Measurements from ENCODE around the gene ZRSR2. TPM values are rescaled to one million over a fixed set of nuclear protein-coding genes. Genes with fewer than 3 reads are reported as not detected.

Gene ZRSR2
- total and polyA plus RNA-seq, 9 of the 15 experiments (the other 6 are each of a cell fraction or from before 2014, with no cell fraction given), result 3.5 to 19.5 (median 8.6) TPM

DNA sequence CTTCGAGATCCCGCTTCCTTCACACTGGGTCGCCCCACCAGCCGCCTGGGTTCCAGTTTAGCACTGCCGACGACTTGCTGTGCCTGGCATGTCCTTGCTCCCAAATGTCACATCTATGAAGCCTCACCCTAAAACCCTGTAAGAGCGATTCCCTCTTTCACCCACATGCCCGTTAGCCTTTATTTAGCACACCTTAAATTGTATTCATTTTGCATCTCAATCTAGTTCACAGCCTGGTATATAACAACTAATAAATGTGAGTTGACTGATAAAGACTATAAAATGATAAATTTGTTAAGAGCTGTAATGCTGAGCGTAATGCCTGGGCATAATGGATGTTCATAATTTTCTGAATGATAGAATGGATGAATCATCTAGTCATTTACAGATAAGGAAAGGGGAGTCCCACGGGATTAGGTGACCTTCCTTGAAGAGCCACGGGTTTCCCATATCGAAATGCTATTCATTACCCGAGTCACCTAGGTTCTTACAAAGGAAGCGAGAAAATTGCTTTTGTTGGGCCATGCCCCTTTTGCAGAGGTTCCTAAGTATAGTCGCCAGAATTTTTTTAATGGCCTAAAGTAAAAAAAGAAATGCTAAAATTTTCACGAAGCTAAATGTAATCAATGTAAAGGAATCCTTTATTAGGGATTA is 65.4 kb downstream of the ZRSR2 start (continued):
- TF ChIP-seq, protein P1, sequence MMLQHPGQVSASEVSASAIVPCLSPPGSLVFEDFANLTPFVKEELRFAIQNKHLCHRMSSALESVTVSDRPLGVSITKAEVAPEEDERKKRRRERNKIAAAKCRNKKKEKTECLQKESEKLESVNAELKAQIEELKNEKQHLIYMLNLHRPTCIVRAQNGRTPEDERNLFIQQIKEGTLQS (IDR thresholded peaks at IDR 0.05), result peak; percentile 35; the same call in 1 of the 2 replicates
- TF ChIP-seq, protein P1 (CRISPR knock-in tag; conservative IDR thresholded peaks at IDR 0.05), result no peak
- TF ChIP-seq TAF1 (IDR thresholded peaks at IDR 0.05; ENCODE audit: control insufficient read depth, extremely low read depth, insufficient read depth, low read length, severe bottlenecking) (no peak), BCOR (IDR thresholded peaks at IDR 0.05) (no peak)

DNA sequence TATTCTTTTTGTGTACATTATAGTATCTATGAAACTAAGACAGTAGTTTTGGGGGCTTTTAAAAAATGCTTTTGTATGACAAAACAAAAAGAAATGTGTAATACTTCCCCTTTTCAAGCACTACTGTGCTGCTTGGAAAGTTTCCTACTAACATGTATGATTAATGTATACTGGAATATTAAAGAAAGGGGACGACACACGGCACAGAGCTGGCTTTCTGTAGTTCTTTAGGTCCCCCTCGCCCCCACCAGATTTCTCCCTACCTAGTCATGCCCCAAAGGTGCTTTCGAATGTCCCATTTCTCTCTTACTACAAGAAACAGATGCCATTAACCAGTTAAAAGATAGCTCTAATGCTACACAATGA is 65.9 kb downstream of the ZRSR2 start:
- Histone ChIP-seq H3K4me1 (replicated peaks in 1 of 2; ENCODE audit: control insufficient read depth in 2 of 2, insufficient read depth in 2 of 2, low read length in 2 of 2) (peaks cover 0 to 8% of the 10 kb centered on the region in 2 experiments; a peak in 3 of 5 replicates), H4K20me1 (replicated peaks; ENCODE audit: control insufficient read depth, insufficient read depth, low read length) (no peaks in the 10 kb centered on the region), H3K79me2 (ENCODE audit: control insufficient read depth, insufficient read depth, low read length) (peaks cover 11% of the 10 kb centered on the region), H3K9me3 (replicated peaks; ENCODE audit: control insufficient read depth, insufficient read depth, low read depth, low read length) (no peaks in the 10 kb centered on the region), H3K9me1 (ENCODE audit: control insufficient read depth, insufficient read depth, low read length) (no peaks in the 10 kb centered on the region), H3K9ac (ENCODE audit: insufficient read depth in 1 of 2, low read depth in 2 of 2, low read length in 2 of 2) (peak overlapping the region in 1 of 2 experiments; percentile 77; a peak in 2 of 4 replicates), H3K4me2 (ENCODE audit: insufficient read depth, low read length) (peak overlapping the region; percentile 83), H3K36me3 (ENCODE audit: control insufficient read depth, insufficient read depth, low read length) (peaks cover 4% of the 10 kb centered on the region; the same call in 2 of the 3 replicates), H2AFZ (ENCODE audit: low read depth, low read length) (peak overlapping the region; percentile 80), H3K27me3 (ENCODE audit: control insufficient read depth in 2 of 2, insufficient read depth in 2 of 2, low read length in 2 of 2) (no peaks in the 10 kb centered on the region), H3K27ac (ENCODE audit: extremely low read depth, low read depth, low read length) (peak overlapping the region; percentile 85; the same call in 2 of the 3 replicates), H3K4me3 (peak overlapping the region; percentile 70; the same call in 1 of the 2 replicates)
- ATAC-seq (no peak), FAIRE-seq (no peak), DNase-seq (ENCODE audit: extremely low read depth in 1 of 4, low spot score in 3 of 4) (no peak)
- in situ Hi-C loops (cut with MboI) (no loop called here), intact Hi-C loops (cut with micrococcal nuclease) (no loop called here)
- ChIA-PET POLR2A (interaction anchor here (1.0 to 1.4 kb wide), 2 partner anchors 9 to 461 kb away, joined by 3 to 4 read pairs; no protein-coding TSS in a partner anchor), CTCF (ENCODE audit: low intra/inter-chr PET ratio) (no interaction called here)
- no peak for TF ChIP-seq FUS (optimal IDR thresholded peaks at IDR 0.05; ENCODE audit: low read depth, low read length)
- no peak for TF ChIP-seq RBM14 (IDR thresholded peaks at IDR 0.05; ENCODE audit: borderline replicate concordance, insufficient read depth, low read depth, low read length)
- TF ChIP-seq ZEB2 (IDR thresholded peaks at IDR 0.05), result no peak
- TF ChIP-seq, protein P2, sequence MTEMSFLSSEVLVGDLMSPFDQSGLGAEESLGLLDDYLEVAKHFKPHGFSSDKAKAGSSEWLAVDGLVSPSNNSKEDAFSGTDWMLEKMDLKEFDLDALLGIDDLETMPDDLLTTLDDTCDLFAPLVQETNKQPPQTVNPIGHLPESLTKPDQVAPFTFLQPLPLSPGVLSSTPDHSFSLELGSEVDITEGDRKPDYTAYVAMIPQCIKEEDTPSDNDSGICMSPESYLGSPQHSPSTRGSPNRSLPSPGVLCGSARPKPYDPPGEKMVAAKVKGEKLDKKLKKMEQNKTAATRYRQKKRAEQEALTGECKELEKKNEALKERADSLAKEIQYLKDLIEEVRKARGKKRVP (CRISPR knock-in tag; IDR thresholded peaks at IDR 0.05), result no peak
- TF ChIP-seq PHTF2 (CRISPR knock-in tag; IDR thresholded peaks at IDR 0.05), result no peak
- TF ChIP-seq TEAD1 (CRISPR knock-in tag; IDR thresholded peaks at IDR 0.05), result no peak
- no peak for TF ChIP-seq ZNF551 (CRISPR knock-in tag; IDR thresholded peaks at IDR 0.05)
- TF ChIP-seq, protein P3, sequence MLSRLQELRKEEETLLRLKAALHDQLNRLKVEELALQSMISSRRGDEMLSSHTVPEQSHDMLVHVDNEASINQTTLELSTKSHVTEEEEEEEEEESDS (CRISPR knock-in tag; IDR thresholded peaks at IDR 0.05), result no peak
- TF ChIP-seq, protein P4, sequence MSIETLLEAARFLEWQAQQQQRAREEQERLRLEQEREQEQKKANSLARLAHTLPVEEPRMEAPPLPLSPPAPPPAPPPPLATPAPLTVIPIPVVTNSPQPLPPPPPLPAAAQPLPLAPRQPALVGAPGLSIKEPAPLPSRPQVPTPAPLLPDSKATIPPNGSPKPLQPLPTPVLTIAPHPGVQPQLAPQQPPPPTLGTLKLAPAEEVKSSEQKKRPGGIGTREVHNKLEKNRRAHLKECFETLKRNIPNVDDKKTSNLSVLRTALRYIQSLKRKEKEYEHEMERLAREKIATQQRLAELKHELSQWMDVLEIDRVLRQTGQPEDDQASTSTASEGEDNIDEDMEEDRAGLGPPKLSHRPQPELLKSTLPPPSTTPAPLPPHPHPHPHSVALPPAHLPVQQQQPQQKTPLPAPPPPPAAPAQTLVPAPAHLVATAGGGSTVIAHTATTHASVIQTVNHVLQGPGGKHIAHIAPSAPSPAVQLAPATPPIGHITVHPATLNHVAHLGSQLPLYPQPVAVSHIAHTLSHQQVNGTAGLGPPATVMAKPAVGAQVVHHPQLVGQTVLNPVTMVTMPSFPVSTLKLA (conservative IDR thresholded peaks at IDR 0.05), result no peak
- no peak for TF ChIP-seq ZNF507 (tag; conservative IDR thresholded peaks at IDR 0.05)
- WGBS (ENCODE audit: insufficient coverage, low coverage, missing lambda C conversion rate), result 21% methylated on average over 2 of the region's 4 CpGs
- BruUV-seq (replicated peaks), result no TSS peak
